ENCODE data around the gene FAM110A. TPM values are rescaled to one million over a fixed set of nuclear protein-coding genes. Genes with fewer than 3 reads are reported as not detected.

The FAM110A gene
- total RNA-seq, 3 donors from 2014 or later: 5.1 to 10.4 (median 8.4) TPM

DNA sequence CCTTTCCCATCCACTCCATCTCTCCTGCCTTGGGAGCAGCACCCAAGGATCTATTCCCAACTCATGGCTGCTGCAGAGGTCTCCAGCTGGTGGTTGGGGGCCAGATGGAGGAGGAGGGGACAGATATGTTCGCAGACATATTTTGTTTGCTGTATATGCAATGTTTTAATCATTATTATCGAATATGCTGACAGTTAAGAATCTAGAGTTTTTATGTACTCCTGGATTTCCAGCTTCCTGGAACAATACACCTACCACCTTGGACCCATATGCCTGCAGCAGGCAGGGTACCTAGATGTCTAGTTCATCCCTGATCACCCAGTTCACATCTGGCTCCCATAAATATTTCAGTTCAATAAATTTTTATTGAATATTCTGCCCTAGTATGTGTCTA lies 9.0 kb downstream of the FAM110A start:
- H3K36me3 ChIP-seq (ENCODE audit: low read depth): no peaks in the 10 kb centered on the region
- intact Hi-C loops (cut with DNase I, micrococcal nuclease): no loop called here
- no peak overlapping the region for H3K4me3 ChIP-seq
- DNase-seq: no peak
- no peak for ATAC-seq
- TF ChIP-seq, protein P1, sequence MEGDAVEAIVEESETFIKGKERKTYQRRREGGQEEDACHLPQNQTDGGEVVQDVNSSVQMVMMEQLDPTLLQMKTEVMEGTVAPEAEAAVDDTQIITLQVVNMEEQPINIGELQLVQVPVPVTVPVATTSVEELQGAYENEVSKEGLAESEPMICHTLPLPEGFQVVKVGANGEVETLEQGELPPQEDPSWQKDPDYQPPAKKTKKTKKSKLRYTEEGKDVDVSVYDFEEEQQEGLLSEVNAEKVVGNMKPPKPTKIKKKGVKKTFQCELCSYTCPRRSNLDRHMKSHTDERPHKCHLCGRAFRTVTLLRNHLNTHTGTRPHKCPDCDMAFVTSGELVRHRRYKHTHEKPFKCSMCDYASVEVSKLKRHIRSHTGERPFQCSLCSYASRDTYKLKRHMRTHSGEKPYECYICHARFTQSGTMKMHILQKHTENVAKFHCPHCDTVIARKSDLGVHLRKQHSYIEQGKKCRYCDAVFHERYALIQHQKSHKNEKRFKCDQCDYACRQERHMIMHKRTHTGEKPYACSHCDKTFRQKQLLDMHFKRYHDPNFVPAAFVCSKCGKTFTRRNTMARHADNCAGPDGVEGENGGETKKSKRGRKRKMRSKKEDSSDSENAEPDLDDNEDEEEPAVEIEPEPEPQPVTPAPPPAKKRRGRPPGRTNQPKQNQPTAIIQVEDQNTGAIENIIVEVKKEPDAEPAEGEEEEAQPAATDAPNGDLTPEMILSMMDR (IDR thresholded peaks at IDR 0.05): no peak
- H3K4me1 ChIP-seq (ENCODE audit: low read depth): peaks cover 30% of the 10 kb centered on the region
- H3K9me3 ChIP-seq: no peaks in the 10 kb centered on the region

DNA sequence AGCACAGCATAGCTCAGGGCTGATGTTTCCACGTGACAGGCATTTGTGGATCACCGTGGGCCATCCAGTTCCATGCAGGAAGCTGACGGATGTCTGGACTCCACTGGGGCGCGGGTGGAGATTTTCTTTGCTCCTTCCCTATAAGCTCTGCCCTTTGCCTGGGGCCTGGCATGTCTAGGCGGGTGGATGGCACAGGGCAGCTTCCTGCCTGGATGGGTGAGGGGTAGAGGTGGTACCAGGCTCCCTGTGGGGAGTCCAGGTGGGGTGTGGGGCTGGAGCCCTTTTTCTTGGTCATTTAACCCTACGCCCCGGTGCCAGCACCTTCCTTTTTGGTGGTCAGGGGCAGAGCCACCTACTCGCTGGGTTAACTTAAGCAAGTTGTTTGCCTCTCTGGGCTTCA lies 10.4 kb downstream of the FAM110A start:
- TF ChIP-seq, protein P1 (IDR thresholded peaks at IDR 0.05): no peak
- peaks cover 30% of the 10 kb centered on the region for H3K4me1 ChIP-seq (ENCODE audit: low read depth)
- no peaks in the 10 kb centered on the region for H3K36me3 ChIP-seq (ENCODE audit: low read depth)
- DNase-seq (peak; percentile 39 to 71 (median 62)), ATAC-seq (peak; percentile 55)
- no peaks in the 10 kb centered on the region for H3K9me3 ChIP-seq
- intact Hi-C loops (cut with DNase I, micrococcal nuclease): no loop called here
- H3K4me3 ChIP-seq: no peak overlapping the region

DNA sequence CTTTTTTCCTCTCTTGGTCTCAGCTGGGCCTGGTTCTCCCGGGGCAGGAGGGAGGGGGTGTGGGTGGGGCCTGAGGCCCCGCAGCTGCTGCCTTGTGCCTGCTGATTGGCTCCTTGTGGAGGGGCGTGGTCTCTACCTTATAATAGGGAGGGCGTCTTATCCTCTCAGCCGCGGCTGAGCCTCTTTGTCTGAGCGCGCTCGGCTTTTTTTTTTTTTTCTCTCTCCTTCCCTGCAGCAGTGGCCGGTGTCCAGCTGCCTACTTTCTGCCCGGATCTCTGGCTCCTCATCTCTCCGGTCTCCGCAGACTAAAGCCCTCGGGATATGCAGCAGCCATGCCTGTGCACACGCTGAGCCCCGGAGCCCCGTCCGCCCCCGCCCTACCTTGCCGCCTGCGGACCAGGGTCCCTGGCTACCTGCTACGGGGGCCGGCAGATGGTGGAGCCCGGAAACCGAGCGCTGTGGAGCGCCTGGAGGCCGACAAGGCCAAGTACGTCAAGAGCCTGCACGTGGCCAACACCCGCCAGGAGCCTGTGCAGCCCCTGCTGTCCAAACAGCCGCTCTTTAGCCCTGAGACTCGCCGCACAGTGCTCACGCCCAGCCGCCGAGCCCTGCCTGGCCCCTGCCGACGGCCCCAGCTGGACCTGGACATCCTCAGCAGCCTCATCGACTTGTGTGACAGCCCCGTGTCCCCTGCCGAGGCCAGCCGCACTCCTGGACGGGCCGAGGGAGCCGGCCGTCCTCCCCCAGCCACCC lies 11.1 kb downstream of the FAM110A start:
- DNase-seq: peak; percentile 92 to 97 (median 95)
- ATAC-seq: peak; percentile 95
- no peaks in the 10 kb centered on the region for H3K9me3 ChIP-seq
- H3K4me3 ChIP-seq: no peak overlapping the region
- TF ChIP-seq, protein P1 (IDR thresholded peaks at IDR 0.05): no peak
- peaks cover 30% of the 10 kb centered on the region for H3K4me1 ChIP-seq (ENCODE audit: low read depth)
- intact Hi-C loops (cut with DNase I, micrococcal nuclease): no loop called here
- no peaks in the 10 kb centered on the region for H3K36me3 ChIP-seq (ENCODE audit: low read depth)

GRCh38 chr20:845226-845868 lies 11.8 kb downstream of the FAM110A start:
- intact Hi-C loops (cut with DNase I, micrococcal nuclease): no loop called here
- Histone ChIP-seq H3K36me3 (ENCODE audit: low read depth) (no peaks in the 10 kb centered on the region), H3K4me1 (ENCODE audit: low read depth) (peaks cover 30% of the 10 kb centered on the region), H3K4me3 (no peak overlapping the region), H3K9me3 (no peaks in the 10 kb centered on the region)
- no peak for ATAC-seq
- TF ChIP-seq, protein P1 (IDR thresholded peaks at IDR 0.05): no peak
- peak in 1 of 3 donors; percentile 33 for DNase-seq

DNA sequence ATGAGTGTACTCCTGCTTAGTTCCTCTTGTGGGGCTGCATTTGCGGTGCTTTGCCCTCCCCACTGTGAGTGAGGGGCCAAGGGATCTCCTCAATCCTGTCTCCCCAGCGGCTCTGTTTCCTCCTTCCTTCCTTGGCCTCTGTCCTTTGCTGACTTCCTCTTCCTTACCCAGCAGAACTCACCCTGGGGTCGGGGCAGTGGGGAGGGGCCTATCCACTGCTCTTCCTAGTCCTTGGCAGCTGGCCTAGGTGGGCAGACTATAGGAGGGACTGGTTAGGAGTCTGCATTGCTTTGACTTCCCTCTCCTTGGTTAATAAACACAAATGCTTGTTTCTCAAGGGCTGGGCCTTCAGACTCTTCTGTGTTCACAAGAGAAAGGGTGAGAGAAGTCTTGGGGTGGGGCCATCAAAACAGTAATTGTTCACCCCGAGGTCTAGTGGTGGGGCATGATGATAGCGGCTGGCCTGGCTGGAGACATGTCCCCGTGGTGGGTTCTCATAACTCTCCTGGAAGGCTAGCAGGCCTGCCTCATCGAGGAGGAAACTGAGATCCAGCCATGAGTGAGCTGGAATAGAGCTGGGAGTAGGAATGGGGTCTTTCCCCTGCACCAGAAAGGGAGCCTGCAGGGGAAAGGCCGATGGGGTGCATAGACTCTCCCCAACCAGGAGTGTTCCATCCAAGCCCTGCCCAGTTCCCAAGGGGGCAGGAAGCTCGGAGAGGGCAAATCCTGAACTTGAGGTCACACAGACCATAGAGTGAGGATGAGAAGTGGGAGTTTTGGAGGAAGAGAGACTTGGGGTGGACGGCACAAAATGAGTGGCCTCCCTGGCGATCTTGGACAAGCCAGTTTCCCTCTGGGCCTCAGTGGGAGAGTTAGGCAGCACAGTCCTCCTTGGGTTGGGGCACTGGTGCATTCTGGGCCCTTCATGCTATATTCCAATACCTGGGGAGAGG lies 12.7 kb downstream of the FAM110A start:
- H3K4me3 ChIP-seq: no peak overlapping the region
- H3K36me3 ChIP-seq (ENCODE audit: low read depth): no peaks in the 10 kb centered on the region
- peak in 1 of 3 donors; percentile 64 for DNase-seq
- intact Hi-C loops (cut with DNase I, micrococcal nuclease): no loop called here
- TF ChIP-seq, protein P1 (IDR thresholded peaks at IDR 0.05): no peak
- peaks cover 29% of the 10 kb centered on the region for H3K4me1 ChIP-seq (ENCODE audit: low read depth)
- no peaks in the 10 kb centered on the region for H3K9me3 ChIP-seq
- no peak for ATAC-seq
